Fibroblast of the aortic adventitia (primary cell): ENCODE measurements around the gene CD81. TPM values are rescaled to one million over a fixed set of nuclear protein-coding genes. Genes with fewer than 3 reads are reported as not detected.

Source experiments
- DNase-seq: peaks from one replicate; pipeline ENCODE4 v3.0.0-alpha.2; 2010; ENCODE audit warnings: low read depth
- H3K4me3 ChIP-seq: 2 replicates; pipeline ENCODE4 v1.5.1; 2011; ENCODE audit warnings: low read depth, mild to moderate bottlenecking, control low read depth, low read length, moderate library complexity
- CTCF ChIP-seq: IDR thresholded peaks from 2 replicates; pipeline ENCODE4 v1.5.1; 2011; ENCODE audit warnings: mild to moderate bottlenecking, low read length, control low read depth, inconsistent platforms; ENCODE audit not compliant: insufficient read depth
- total RNA-seq: library from RNA; depleted of rRNA; stranded (reverse); fragments of >200 nt; gene quantifications from 2 replicates; pipeline ENCODE4 v1.2.3, GENCODE V29; 2012; ENCODE audit warnings: low replicate concordance

CD81 gene
- total RNA-seq, 1 donor, result 282 TPM

DNA sequence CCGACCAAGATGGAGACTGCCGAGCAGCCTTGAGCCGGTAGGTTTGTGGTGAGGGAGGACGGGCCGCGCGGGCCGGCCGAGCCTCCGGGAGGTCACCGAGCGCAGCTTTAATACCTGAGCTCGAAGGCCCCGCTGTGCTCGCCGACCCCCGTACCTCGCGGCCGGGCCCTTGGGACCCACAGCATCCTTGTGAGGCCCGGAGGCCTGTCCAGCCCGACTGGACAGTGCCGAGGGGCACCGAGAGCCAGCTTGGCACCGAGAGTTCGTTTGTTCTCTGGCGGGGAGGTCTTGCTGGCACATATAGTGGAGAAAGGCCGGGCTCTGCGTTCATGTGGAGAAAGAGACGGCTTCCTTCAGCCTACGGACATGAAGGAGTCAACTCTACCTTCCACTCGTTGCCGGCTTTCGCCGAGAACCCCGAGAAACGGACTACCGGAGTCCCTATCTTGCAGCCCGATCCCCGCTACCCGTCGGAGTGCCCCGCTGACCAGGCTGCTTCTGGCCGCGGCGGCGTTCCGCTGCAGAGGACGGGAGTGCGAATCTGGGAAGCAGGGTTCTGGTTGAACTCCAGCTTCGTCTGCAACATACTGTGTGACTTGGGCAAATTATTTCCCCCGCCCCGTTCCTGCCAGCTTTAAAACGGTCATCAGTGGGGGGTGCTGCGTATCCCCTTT, 23.8 kb downstream of the CD81 start:
- no peak for TF ChIP-seq CTCF
- peak overlapping the region; percentile 94 for H3K4me3 ChIP-seq
- no peak for DNase-seq

GRCh38 chr11:2401436-2401984, 24.4 kb downstream of the CD81 start:
- DNase-seq, result no peak
- TF ChIP-seq CTCF, result no peak
- peak overlapping the region; percentile 94 for H3K4me3 ChIP-seq

GRCh38 chr11:2402106-2402505, 25.0 kb downstream of the CD81 start:
- TF ChIP-seq CTCF, result no peak
- peak overlapping the region; percentile 94 for H3K4me3 ChIP-seq
- no peak for DNase-seq

GRCh38 chr11:2402890-2403645, 26.0 kb downstream of the CD81 start:
- DNase-seq, result no peak
- TF ChIP-seq CTCF, result no peak

GRCh38 chr11:2404735-2405196, 27.7 kb downstream of the CD81 start:
- TF ChIP-seq CTCF, result no peak
- DNase-seq, result no peak
- H3K4me3 ChIP-seq, result no peak overlapping the region

More at GRCh38 chr11:2402890-2403645, 26.0 kb downstream of the CD81 start:
- H3K4me3 ChIP-seq, result no peak overlapping the region

- H3K4me3 ChIP-seq, result no peak overlapping the region
- no peak for DNase-seq
- TF ChIP-seq CTCF, result no peak
These were observed 29.3 kb downstream of the CD81 start for GRCh38 chr11:2406451-2406850.
